Measurements from ENCODE around the gene ATP1A2.

Gene ATP1A2

GRCh38 chr1:160146107-160146506, 30.5 kb downstream of the ATP1A2 start:
- no peak for DNase-seq (ENCODE audit: low read depth, low spot score)

- DNase-seq (ENCODE audit: low read depth, low spot score): no peak
These were observed 32.6 kb downstream of the ATP1A2 start for GRCh38 chr1:160148121-160148520.

- no peak for DNase-seq (ENCODE audit: low read depth, low spot score)
These were observed 33.7 kb downstream of the ATP1A2 start for GRCh38 chr1:160149233-160149632.

- no peak for DNase-seq (ENCODE audit: low read depth, low spot score)
These were observed 34.2 kb downstream of the ATP1A2 start for GRCh38 chr1:160149716-160150115.

GRCh38 chr1:160151303-160151702, 35.7 kb downstream of the ATP1A2 start, which contains the start of gene ATP1A4:
Gene ATP1A4, plus strand, starts transcription at chr1:160151603. Its CDS starts 438 bp downstream, at chr1:160152041.
- no peak for DNase-seq (ENCODE audit: low read depth, low spot score)

GRCh38 chr1:160154790-160155189, 39.2 kb downstream of the ATP1A2 start:
- no peak for DNase-seq (ENCODE audit: low read depth, low spot score)

- no peak for DNase-seq (ENCODE audit: low read depth, low spot score)
These were observed 40.8 kb downstream of the ATP1A2 start for GRCh38 chr1:160156361-160156760.

- DNase-seq (ENCODE audit: low read depth, low spot score): no peak
These were observed 41.6 kb downstream of the ATP1A2 start for GRCh38 chr1:160157174-160157573.

GRCh38 chr1:160158031-160158430, 42.5 kb downstream of the ATP1A2 start:
- DNase-seq (ENCODE audit: low read depth, low spot score): no peak

- no peak for DNase-seq (ENCODE audit: low read depth, low spot score)
These were observed 43.0 kb downstream of the ATP1A2 start for GRCh38 chr1:160158534-160158933.

- DNase-seq (ENCODE audit: low read depth, low spot score): no peak
These were observed 44.3 kb downstream of the ATP1A2 start for GRCh38 chr1:160159846-160160245.

GRCh38 chr1:160161965-160162705, 46.6 kb downstream of the ATP1A2 start:
- no peak for DNase-seq (ENCODE audit: low read depth, low spot score)

- no peak for DNase-seq (ENCODE audit: low read depth, low spot score)
These were observed 47.4 kb downstream of the ATP1A2 start for GRCh38 chr1:160162931-160163330.

GRCh38 chr1:160163615-160164014, 48.1 kb downstream of the ATP1A2 start:
- DNase-seq (ENCODE audit: low read depth, low spot score): no peak

GRCh38 chr1:160164121-160164520, 48.6 kb downstream of the ATP1A2 start:
- DNase-seq (ENCODE audit: low read depth, low spot score): no peak

- no peak for DNase-seq (ENCODE audit: low read depth, low spot score)
These were observed 50.8 kb downstream of the ATP1A2 start for GRCh38 chr1:160166166-160166868.

- no peak for DNase-seq (ENCODE audit: low read depth, low spot score)
These were observed 51.5 kb downstream of the ATP1A2 start for GRCh38 chr1:160167056-160167455.

GRCh38 chr1:160167580-160167979, 52.0 kb downstream of the ATP1A2 start:
- DNase-seq (ENCODE audit: low read depth, low spot score): no peak

- no peak for DNase-seq (ENCODE audit: low read depth, low spot score)
These were observed 52.5 kb downstream of the ATP1A2 start for GRCh38 chr1:160168016-160168415.

GRCh38 chr1:160168609-160169369, 53.2 kb downstream of the ATP1A2 start:
- DNase-seq (ENCODE audit: low read depth, low spot score): no peak

GRCh38 chr1:160169553-160170399, 54.2 kb downstream of the ATP1A2 start:
- DNase-seq (ENCODE audit: low read depth, low spot score): no peak

Data from activated CD4-positive, CD25-positive, alpha-beta regulatory T cell treated with anti-CD3 and anti-CD28 coated beads, Interleukin-2, amount 50 U/mL, for 16 hours (primary cell).